ENCODE data around the gene HBA1. TPM values are rescaled to one million over a fixed set of nuclear protein-coding genes. Genes with fewer than 3 reads are reported as not detected.
"Not testable (repeated sequence)": the region's sequence is repeated elsewhere in the genome, so short reads cannot be mapped to it uniquely, and the experiment has no call there.

The HBA1 gene
- polyA plus RNA-seq, 12 donors, result 512 to 13,335 (median 2,461) TPM

- no peak for DNase-seq
Measured at GRCh38 chr16:170788-171187, 5.7 kb upstream of the HBA1 start.

GRCh38 chr16:172374-172941 lies 4.0 kb upstream of the HBA1 start, which contains the start of gene HBA2:
HBA2 (plus strand) TSS chr16:172876; CDS start chr16:172913, 37 bp downstream.
- DNase-seq, result not testable (repeated sequence)

- DNase-seq, result not testable (repeated sequence)
Measured at GRCh38 chr16:173211-173854, 3.1 kb upstream of the HBA1 start.

DNA sequence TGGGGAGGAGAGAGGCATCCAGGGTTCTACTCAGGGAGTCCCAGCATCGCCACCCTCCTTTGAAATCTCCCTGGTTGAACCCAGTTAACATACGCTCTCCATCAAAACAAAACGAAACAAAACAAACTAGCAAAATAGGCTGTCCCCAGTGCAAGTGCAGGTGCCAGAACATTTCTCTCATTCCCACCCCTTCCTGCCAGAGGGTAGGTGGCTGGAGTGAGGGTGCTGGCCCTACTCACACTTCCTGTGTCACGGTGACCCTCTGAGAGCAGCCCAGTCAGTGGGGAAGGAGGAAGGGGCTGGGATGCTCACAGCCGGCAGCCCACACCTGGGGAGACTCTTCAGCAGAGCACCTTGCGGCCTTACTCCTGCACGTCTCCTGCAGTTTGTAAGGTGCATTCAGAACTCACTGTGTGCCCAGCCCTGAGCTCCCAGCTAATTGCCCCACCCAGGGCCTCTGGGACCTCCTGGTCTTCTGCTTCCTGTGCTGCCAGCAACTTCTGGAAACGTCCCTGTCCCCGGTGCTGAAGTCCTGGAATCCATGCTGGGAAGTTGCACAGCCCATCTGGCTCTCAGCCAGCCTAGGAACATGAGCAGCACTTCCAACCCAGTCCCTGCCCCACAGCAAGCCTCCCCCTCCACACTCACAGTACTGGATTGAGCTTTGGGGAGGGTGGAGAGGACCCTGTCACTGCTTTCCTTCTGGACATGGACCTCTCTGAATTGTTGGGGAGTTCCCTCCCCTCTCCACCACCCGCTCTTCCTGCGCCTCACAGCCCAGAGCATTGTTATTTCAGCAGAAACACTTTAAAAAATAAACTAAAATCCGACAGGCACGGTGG lies 2.3 kb upstream of the HBA1 start:
- DNase-seq, result not testable (repeated sequence)

DNA sequence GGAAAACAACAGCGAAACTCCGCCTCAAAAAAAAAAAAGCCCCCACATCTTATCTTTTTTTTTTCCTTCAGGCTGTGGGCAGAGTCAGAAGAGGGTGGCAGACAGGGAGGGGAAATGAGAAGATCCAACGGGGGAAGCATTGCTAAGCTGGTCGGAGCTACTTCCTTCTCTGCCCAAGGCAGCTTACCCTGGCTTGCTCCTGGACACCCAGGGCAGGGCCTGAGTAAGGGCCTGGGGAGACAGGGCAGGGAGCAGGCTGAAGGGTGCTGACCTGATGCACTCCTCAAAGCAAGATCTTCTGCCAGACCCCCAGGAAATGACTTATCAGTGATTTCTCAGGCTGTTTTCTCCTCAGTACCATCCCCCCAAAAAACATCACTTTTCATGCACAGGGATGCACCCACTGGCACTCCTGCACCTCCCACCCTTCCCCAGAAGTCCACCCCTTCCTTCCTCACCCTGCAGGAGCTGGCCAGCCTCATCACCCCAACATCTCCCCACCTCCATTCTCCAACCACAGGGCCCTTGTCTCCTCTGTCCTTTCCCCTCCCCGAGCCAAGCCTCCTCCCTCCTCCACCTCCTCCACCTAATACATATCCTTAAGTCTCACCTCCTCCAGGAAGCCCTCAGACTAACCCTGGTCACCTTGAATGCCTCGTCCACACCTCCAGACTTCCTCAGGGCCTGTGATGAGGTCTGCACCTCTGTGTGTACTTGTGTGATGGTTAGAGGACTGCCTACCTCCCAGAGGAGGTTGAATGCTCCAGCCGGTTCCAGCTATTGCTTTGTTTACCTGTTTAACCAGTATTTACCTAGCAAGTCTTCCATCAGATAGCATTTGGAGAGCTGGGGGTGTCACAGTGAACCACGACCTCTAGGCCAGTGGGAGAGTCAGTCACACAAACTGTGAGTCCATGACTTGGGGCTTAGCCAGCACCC lies 1.2 kb upstream of the HBA1 start:
- no peak for DNase-seq

GRCh38 chr16:176006-176405 lies 474 bp upstream of the HBA1 start:
- DNase-seq, result not testable (repeated sequence)

GRCh38 chr16:177394-177822 lies 928 bp downstream of the HBA1 start:
- no peak for DNase-seq

DNA sequence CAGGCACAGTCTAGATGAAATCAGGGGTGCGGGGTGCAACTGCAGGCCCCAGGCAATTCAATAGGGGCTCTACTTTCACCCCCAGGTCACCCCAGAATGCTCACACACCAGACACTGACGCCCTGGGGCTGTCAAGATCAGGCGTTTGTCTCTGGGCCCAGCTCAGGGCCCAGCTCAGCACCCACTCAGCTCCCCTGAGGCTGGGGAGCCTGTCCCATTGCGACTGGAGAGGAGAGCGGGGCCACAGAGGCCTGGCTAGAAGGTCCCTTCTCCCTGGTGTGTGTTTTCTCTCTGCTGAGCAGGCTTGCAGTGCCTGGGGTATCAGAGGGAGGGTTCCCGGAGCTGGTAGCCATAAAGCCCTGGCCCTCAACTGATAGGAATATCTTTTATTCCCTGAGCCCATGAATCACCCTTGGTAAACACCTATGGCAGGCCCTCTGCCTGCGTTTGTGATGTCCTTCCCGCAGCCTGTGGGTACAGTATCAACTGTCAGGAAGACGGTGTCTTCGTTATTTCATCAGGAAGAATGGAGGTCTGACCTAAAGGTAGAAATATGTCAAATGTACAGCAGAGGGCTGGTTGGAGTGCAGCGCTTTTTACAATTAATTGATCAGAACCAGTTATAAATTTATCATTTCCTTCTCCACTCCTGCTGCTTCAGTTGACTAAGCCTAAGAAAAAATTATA lies 1.6 kb downstream of the HBA1 start:
- no peak for DNase-seq

- DNase-seq, result no peak
Measured at GRCh38 chr16:178668-179015, 2.2 kb downstream of the HBA1 start.

- no peak for DNase-seq
Measured at GRCh38 chr16:179211-180092, 3.0 kb downstream of the HBA1 start.

- DNase-seq, result no peak
Measured at GRCh38 chr16:180101-180675, 3.7 kb downstream of the HBA1 start, which contains the start of gene HBQ1. HBQ1 (plus strand) TSS chr16:180459; CDS start chr16:180487, 28 bp downstream.

- peak; percentile 59 for DNase-seq
Measured at GRCh38 chr16:180681-181564, 4.4 kb downstream of the HBA1 start.

DNA sequence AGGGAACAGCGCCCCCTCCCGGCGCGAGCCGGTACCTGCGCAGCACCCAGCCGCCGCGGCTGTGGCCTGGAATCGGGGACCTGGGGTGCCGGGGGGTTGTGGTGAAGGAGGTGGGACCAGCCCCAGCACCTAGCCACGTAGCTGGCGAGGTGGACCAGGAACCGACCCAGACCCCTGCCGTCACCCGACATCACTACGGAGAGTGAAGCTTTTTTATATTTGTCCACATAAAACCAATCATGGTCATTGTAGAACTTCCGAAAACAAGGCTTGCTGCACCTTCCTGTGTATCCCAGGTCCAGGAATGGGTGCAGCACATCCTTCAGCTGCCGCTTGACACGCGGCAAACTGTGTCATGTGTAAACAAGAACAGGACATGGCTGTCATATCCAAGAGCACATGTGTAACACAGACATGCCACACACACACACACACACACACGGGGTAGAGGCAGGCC lies 5.1 kb downstream of the HBA1 start:
- DNase-seq, result no peak

- no peak for DNase-seq
Measured at GRCh38 chr16:183005-183404, 6.5 kb downstream of the HBA1 start.

GRCh38 chr16:185213-185612 lies 8.7 kb downstream of the HBA1 start:
- DNase-seq, result no peak

GRCh38 chr16:185691-186090 lies 9.2 kb downstream of the HBA1 start:
- no peak for DNase-seq

- DNase-seq, result no peak
Measured at GRCh38 chr16:187330-187729, 10.8 kb downstream of the HBA1 start.

DNA sequence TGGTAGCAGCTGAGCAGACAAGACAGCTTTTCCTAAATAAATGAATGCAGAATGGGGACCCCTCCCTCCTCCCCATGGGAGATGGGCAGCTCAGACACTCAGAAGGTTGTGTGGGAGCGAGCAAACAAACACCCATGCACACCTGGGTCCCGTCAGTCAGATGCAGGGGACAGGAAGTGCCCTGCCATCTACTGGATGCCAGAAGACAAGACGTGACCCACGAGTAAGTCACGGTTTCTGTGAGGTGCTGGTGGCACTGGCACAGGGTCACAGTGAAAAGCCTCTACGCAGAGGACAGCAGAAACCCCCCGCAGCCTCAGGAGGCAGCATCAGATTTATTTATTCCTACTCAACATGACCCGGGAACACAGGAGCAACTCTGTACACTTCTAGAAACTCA lies 12.2 kb downstream of the HBA1 start:
- no peak for DNase-seq

All from muscle of arm (tissue), 12 donors.